HEK293 (cell line): ENCODE data around the gene BAIAP2L2.

Source experiments
- CTCF ChIA-PET: fragments of 350-600 bp; formaldehyde crosslinking; extraction: SDS; loops from one replicate; lab custom pipeline; 2021; ENCODE audit warnings: antibody characterized with exemption; lab: Yijun Ruan, JAX
- POLR2A ChIA-PET: fragments of 300-600 bp; formaldehyde crosslinking; extraction: SDS; loops from one replicate; lab custom pipeline; 2020; ENCODE audit warnings: antibody characterized with exemption, inconsistent platforms; lab: Yijun Ruan, JAX
- H3K27ac ChIP-seq: fragments of 200-500 bp; sonication (Bioruptor generic); 2 replicates; pipeline ENCODE4 v1.5.1; 2014; ENCODE audit warnings: low read depth, low read length, control low read depth, inconsistent platforms; ENCODE audit errors: extremely low read depth
- H3K36me3 ChIP-seq, 2 experiments: fragments of 200-500 bp in 1 of 2; sonication (Bioruptor generic) in 1 of 2; 1 replicate in 1 of 2; 2 replicates in 1 of 2; pipeline ENCODE4 v1.5.1; 2014 to 2017; ENCODE audit warnings: inconsistent platforms in 2 of 2, low read length in 2 of 2; ENCODE audit not compliant: control insufficient read depth in 2 of 2, insufficient read depth in 1 of 2
- H3K4me1 ChIP-seq: fragments of 200-500 bp; sonication (Bioruptor generic); 2 replicates; pipeline ENCODE4 v1.5.1; 2014; ENCODE audit warnings: mild to moderate bottlenecking, low read length, inconsistent platforms; ENCODE audit not compliant: control insufficient read depth, insufficient read depth
- H3K4me3 ChIP-seq: 2 replicates; pipeline ENCODE4 v1.5.1; 2011; ENCODE audit warnings: low read depth, mild to moderate bottlenecking, control low read depth, low read length, moderate library complexity
- H3K9me3 ChIP-seq: fragments of 200-500 bp; sonication (Bioruptor generic); 2 replicates; pipeline ENCODE4 v1.5.1; 2014; ENCODE audit warnings: low read depth, low read length, inconsistent platforms; ENCODE audit not compliant: control insufficient read depth, insufficient read depth
- BCL11B ChIP-seq: fragments of 450-650 bp; formaldehyde crosslinking; IDR thresholded peaks from 2 replicates; pipeline ENCODE4 v1.5.1; 2016; ENCODE audit warnings: low read depth, missing biosample characterization, missing genetic modification characterization
- GLIS2 ChIP-seq: fragments of 450-650 bp; formaldehyde crosslinking; IDR thresholded peaks from 2 replicates; pipeline ENCODE4 v1.5.1; 2016; ENCODE audit warnings: missing biosample characterization, missing genetic modification characterization
- KLF10 ChIP-seq: fragments of 450-650 bp; IDR thresholded peaks from 2 replicates; pipeline ENCODE4 v1.5.1; 2018; ENCODE audit warnings: missing biosample characterization, mild to moderate bottlenecking, missing genetic modification characterization
- MZF1 ChIP-seq: fragments of 450-650 bp; formaldehyde crosslinking; IDR thresholded peaks from 2 replicates; pipeline ENCODE4 v1.5.1; 2017; ENCODE audit warnings: missing biosample characterization, missing genetic modification characterization, borderline replicate concordance
- PATZ1 ChIP-seq: fragments of 450-650 bp; formaldehyde crosslinking; IDR thresholded peaks from 2 replicates; pipeline ENCODE4 v1.5.1; 2016; ENCODE audit warnings: missing biosample characterization, missing genetic modification characterization
- SALL2 ChIP-seq: fragments of 450-650 bp; formaldehyde crosslinking; IDR thresholded peaks from 2 replicates; pipeline ENCODE4 v1.5.0; 2017; ENCODE audit warnings: missing biosample characterization, mild to moderate bottlenecking, missing genetic modification characterization, borderline replicate concordance
- SCRT1 ChIP-seq: fragments of 450-650 bp; formaldehyde crosslinking; IDR thresholded peaks from 2 replicates; pipeline ENCODE4 v1.5.1; 2016; ENCODE audit warnings: missing biosample characterization, missing genetic modification characterization, borderline replicate concordance
- ZBTB6 ChIP-seq: fragments of 450-650 bp; formaldehyde crosslinking; IDR thresholded peaks from 2 replicates; pipeline ENCODE4 v1.5.1; 2017; ENCODE audit warnings: missing biosample characterization, missing genetic modification characterization
- ZNF155 ChIP-seq: fragments of 450-650 bp; formaldehyde crosslinking; IDR thresholded peaks from 2 replicates; pipeline ENCODE4 v1.5.1; 2016; ENCODE audit warnings: missing biosample characterization, missing genetic modification characterization
- ZNF324 ChIP-seq: fragments of 450-650 bp; formaldehyde crosslinking; IDR thresholded peaks from 2 replicates; pipeline ENCODE4 v1.5.1; 2016; ENCODE audit warnings: missing biosample characterization, missing genetic modification characterization
- ZNF362 ChIP-seq: fragments of 450-650 bp; formaldehyde crosslinking; IDR thresholded peaks from 2 replicates; pipeline ENCODE4 v1.5.1; 2016; ENCODE audit warnings: missing biosample characterization, missing genetic modification characterization
- ZNF48 ChIP-seq: fragments of 450-650 bp; formaldehyde crosslinking; IDR thresholded peaks from 2 replicates; pipeline ENCODE4 v1.5.1; 2016; ENCODE audit warnings: missing biosample characterization, missing genetic modification characterization
- ZNF626 ChIP-seq: fragments of 450-650 bp; sonication (Bioruptor Pico); formaldehyde crosslinking; IDR thresholded peaks from 2 replicates; pipeline ENCODE4 v1.5.1; 2018; ENCODE audit warnings: missing biosample characterization, missing genetic modification characterization, inconsistent platforms
- ZNF664 ChIP-seq: fragments of 450-650 bp; formaldehyde crosslinking; IDR thresholded peaks from 2 replicates; pipeline ENCODE4 v1.5.1; 2016; ENCODE audit warnings: missing biosample characterization, missing genetic modification characterization
- ZNF670 ChIP-seq: fragments of 450-650 bp; formaldehyde crosslinking; IDR thresholded peaks from 2 replicates; pipeline ENCODE4 v1.5.1; 2016; ENCODE audit warnings: missing biosample characterization, missing genetic modification characterization, low read depth
- ZNF692 ChIP-seq: fragments of 450-650 bp; formaldehyde crosslinking; IDR thresholded peaks from 2 replicates; pipeline ENCODE4 v1.5.1; 2016; ENCODE audit warnings: missing biosample characterization, missing genetic modification characterization
- ZSCAN5A ChIP-seq: fragments of 450-650 bp; formaldehyde crosslinking; IDR thresholded peaks from 2 replicates; pipeline ENCODE4 v1.5.1; 2016; ENCODE audit warnings: missing biosample characterization, missing genetic modification characterization

The BAIAP2L2 gene

GRCh38 chr22:38081636-38081940 lies 28.9 kb downstream of the BAIAP2L2 start:
- CTCF ChIA-PET = interaction anchor here (1.5 kb wide), 1 partner anchor 19 kb away, joined by 4 read pairs; no protein-coding TSS in a partner anchor
- TF ChIP-seq ZNF626 (tag by site-specific recombination) (no peak), PATZ1 (tag by site-specific recombination) (0 out of 2 replicates have a peak, but pooled peaks have one; percentile 17), GLIS2 (tag by site-specific recombination) (peak; percentile 32; the same call in 1 of the 2 replicates)
- TF ChIP-seq, all 188 proteins: peak for 2
- no peak overlapping the region for H3K4me3 ChIP-seq
- H3K36me3 ChIP-seq = peaks cover 0 to 19% of the 10 kb centered on the region in 2 experiments; a peak in 1 of 3 replicates
- H3K27ac ChIP-seq = no peak overlapping the region
- H3K9me3 ChIP-seq = no peaks in the 10 kb centered on the region
- POLR2A ChIA-PET = interaction anchor here (0.6 kb wide), 1 partner anchor 366 kb away, joined by 3 read pairs; no protein-coding TSS in a partner anchor
- H3K4me1 ChIP-seq = no peaks in the 10 kb centered on the region

GRCh38 chr22:38080850-38081635 lies 29.4 kb downstream of the BAIAP2L2 start:
- no peaks in the 10 kb centered on the region for H3K9me3 ChIP-seq
- H3K4me3 ChIP-seq = no peak overlapping the region
- H3K36me3 ChIP-seq = peaks cover 0 to 23% of the 10 kb centered on the region in 2 experiments; a peak in 1 of 3 replicates
- POLR2A ChIA-PET = interaction anchor here (0.6 to 1.2 kb wide), 2 partner anchors 17 to 367 kb away, joined by 3 to 4 read pairs; no protein-coding TSS in a partner anchor
- no peak for TF ChIP-seq BCL11B (tag by site-specific recombination)
- TF ChIP-seq ZNF692 = no peak
- no peak for TF ChIP-seq ZNF155 (tag by site-specific recombination)
- no peak for TF ChIP-seq ZNF664
- TF ChIP-seq ZNF670 (tag by site-specific recombination) = no peak
- no peak for TF ChIP-seq ZSCAN5A (tag by site-specific recombination)
- no peak for TF ChIP-seq KLF10
- no peak for TF ChIP-seq SCRT1
- no peak for TF ChIP-seq ZBTB6 (tag by site-specific recombination)
- no peak for TF ChIP-seq ZNF362 (tag by site-specific recombination)
- no peak for TF ChIP-seq ZNF48 (tag by site-specific recombination)
- no peak for TF ChIP-seq MZF1
- TF ChIP-seq ZNF324 = no peak
- TF ChIP-seq SALL2 = no peak
- CTCF ChIA-PET = interaction anchor here (1.5 kb wide), 1 partner anchor 19 kb away, joined by 4 read pairs; no protein-coding TSS in a partner anchor
- no peak overlapping the region for H3K27ac ChIP-seq
- no peaks in the 10 kb centered on the region for H3K4me1 ChIP-seq
